ENCODE results near the gene CDC5L.

- TF ChIP-seq CTCF (IDR thresholded peaks at IDR 0.05; ENCODE audit: insufficient read depth, low read depth, low read length) (peak; percentile 84), EZH2 (IDR thresholded peaks at IDR 0.05; ENCODE audit: insufficient read depth, low read length) (no peak)
Observed at GRCh38 chr6:44475779-44476434, 88.4 kb downstream of the CDC5L start.
